HUES64 (cell line): ENCODE data around the gene LBR.

Experiments
- H3K27ac ChIP-seq: 2 replicates; pipeline ENCODE4 v1.7.0; 2013; ENCODE audit warnings: low read depth, low read length, inconsistent platforms
- H3K27me3 ChIP-seq: 2 replicates; pipeline ENCODE4 v1.6.1; 2013; ENCODE audit warnings: mild to moderate bottlenecking, low read length; ENCODE audit not compliant: insufficient read depth
- H3K36me3 ChIP-seq: 2 replicates; pipeline ENCODE4 v1.6.1; 2013; ENCODE audit warnings: mild to moderate bottlenecking, low read length; ENCODE audit not compliant: insufficient read depth
- H3K4me1 ChIP-seq: 2 replicates; pipeline ENCODE4 v1.6.1; 2013; ENCODE audit warnings: mild to moderate bottlenecking, low read length, moderate library complexity; ENCODE audit not compliant: insufficient read depth
- H3K4me3 ChIP-seq: 2 replicates; pipeline ENCODE4 v1.5.1; 2013; ENCODE audit warnings: mild to moderate bottlenecking, low read length, moderate library complexity
- H3K9ac ChIP-seq: 2 replicates; pipeline ENCODE4 v1.6.1; 2013; ENCODE audit warnings: mild to moderate bottlenecking, low read depth, low read length
- H3K9me3 ChIP-seq: 2 replicates; pipeline ENCODE4 v1.6.1; 2013; ENCODE audit warnings: low read depth, low read length; ENCODE audit not compliant: insufficient read depth
- WGBS: fragments of 150-250, 120-280 bp; methylation state at CpG from one replicate; pipeline ENCODE4 v1.1.7; 2013; ENCODE audit warnings: missing lambda C conversion rate; 5-methylcytosine and 5-hydroxymethylcytosine counted together

LBR gene

DNA sequence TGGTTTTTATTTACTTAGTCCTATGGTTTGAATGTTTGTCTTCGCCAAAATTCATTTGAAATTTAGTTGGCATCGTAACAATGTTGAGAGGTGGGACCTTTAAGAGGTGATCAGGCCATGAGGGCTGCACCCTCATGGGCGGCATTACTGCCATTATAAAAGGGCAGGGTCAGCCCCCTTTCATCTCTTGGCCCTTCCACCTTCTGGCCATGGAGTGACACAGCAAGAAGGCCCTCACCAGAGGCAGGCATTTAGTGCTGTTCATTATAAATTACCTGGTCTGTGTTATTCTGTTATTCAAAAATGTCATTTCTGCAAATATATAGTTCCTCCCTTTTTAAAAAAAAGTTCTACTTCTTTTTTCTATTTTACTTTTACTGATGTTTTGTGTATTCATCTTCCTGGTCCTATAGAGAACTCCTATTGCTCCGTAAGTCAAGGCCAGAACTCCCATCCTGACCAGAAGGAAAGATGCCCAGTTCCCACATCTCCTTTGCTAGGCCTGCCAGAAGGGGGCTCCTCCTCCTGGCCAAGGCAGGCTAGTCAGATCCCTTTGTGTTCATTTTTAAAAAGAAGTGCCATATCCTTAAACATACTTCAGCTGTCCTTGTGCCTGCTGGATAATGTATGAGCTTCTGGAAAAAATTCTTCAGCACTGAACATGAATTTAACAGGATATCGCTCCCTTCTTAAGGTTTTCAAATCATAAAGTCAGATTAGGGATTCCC lies 10.0 kb upstream of the LBR start:
- no peaks in the 10 kb centered on the region for H3K27me3 ChIP-seq
- WGBS: 92% methylated on average over 5 of the region's 5 CpGs
- H3K9ac ChIP-seq: no peak overlapping the region
- H3K27ac ChIP-seq: no peak overlapping the region
- no peaks in the 10 kb centered on the region for H3K9me3 ChIP-seq
- H3K4me3 ChIP-seq: no peak overlapping the region
- H3K36me3 ChIP-seq: no peaks in the 10 kb centered on the region
- no peaks in the 10 kb centered on the region for H3K4me1 ChIP-seq

DNA sequence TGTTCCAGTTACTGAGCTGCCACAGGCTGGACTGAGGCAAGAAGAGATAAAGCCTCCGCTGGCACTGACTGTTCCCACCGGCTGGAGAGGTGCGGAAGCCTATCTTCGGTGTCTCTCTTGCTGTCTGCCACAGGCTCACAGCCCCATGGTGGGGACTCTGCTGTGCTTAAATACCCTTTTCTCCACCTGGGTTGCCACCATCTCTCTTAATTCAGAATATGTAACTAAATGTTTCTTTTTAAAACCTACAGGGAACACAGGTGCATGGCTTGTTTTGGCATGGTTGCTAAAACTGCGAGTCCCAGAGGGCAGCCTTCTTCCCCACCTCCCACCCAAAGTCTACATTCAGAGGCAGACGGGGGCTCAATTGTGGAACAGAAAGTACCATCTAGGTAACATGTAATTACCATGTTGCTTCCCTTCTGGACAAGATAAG lies 8.1 kb upstream of the LBR start:
- H3K4me1 ChIP-seq: no peaks in the 10 kb centered on the region

GRCh38 chr1:225435487-225435886 lies 7.6 kb upstream of the LBR start:
- H3K9ac ChIP-seq: no peak overlapping the region
- H3K27me3 ChIP-seq: no peaks in the 10 kb centered on the region
- H3K9me3 ChIP-seq: peaks cover 6% of the 10 kb centered on the region
- no peaks in the 10 kb centered on the region for H3K4me1 ChIP-seq
- H3K27ac ChIP-seq: no peak overlapping the region
- no CpG with 5 or more reads among the region's 1 CpG for WGBS
- H3K36me3 ChIP-seq: no peaks in the 10 kb centered on the region
- no peak overlapping the region for H3K4me3 ChIP-seq

More for the DNA sequence above, 8.1 kb upstream of the LBR start:
- H3K9me3 ChIP-seq: 0 out of 2 replicates have a peak, but pooled peaks cover 2% of the 10 kb centered on the region
- no peaks in the 10 kb centered on the region for H3K36me3 ChIP-seq
- H3K27me3 ChIP-seq: no peaks in the 10 kb centered on the region
- no peak overlapping the region for H3K9ac ChIP-seq
- WGBS: 81% methylated on average over 6 of the region's 6 CpGs
- no peak overlapping the region for H3K27ac ChIP-seq
- no peak overlapping the region for H3K4me3 ChIP-seq

DNA sequence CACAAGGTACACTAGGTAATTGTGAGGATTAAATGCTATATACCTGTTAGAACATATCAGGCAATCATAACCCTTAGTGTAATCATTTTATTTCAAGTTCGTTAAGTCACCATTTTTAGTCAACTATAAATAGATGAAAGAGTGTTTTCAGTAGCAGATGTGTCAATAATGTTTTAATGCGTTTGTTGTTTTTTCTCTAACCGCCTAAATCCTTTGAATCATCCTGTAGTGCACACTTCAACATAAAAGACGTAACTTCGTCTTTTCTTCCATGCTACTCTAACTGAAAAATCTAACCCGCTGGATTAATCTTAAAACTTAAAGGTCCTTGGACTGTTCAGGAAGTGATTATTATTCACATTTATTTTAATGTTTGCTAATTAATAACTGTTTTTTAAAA lies 7.2 kb upstream of the LBR start:
- Histone ChIP-seq H3K27ac (no peak overlapping the region), H3K4me3 (no peak overlapping the region), H3K36me3 (no peaks in the 10 kb centered on the region), H3K9me3 (peaks cover 7% of the 10 kb centered on the region), H3K9ac (no peak overlapping the region), H3K4me1 (peaks cover 1% of the 10 kb centered on the region; the same call in 1 of the 2 replicates), H3K27me3 (no peaks in the 10 kb centered on the region)
- WGBS: 78% methylated on average over 5 of the region's 6 CpGs

DNA sequence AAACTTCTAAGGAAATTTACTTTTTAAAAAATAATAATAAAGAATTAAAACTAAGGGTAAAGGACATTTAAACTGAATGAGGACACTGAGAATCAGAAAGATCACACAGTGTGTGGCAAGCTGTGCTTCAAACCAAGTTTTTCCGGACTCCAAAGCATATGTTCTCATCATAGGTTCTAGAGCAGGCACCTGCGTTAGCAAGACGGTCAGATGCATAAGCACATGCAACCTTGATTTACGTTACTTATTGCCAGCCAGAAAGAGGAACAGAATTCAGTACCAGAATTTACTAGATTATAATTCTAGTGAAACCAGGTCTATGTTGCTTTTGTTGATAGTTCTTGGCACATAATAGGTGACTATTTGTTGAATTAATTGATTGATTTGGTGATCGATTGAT lies 6.2 kb upstream of the LBR start:
- no peak overlapping the region for H3K27ac ChIP-seq
- no peak overlapping the region for H3K9ac ChIP-seq
- 95% methylated on average over 5 of the region's 5 CpGs for WGBS
- peaks cover 7% of the 10 kb centered on the region for H3K9me3 ChIP-seq
- no peaks in the 10 kb centered on the region for H3K36me3 ChIP-seq
- H3K4me1 ChIP-seq: peaks cover 6% of the 10 kb centered on the region; the same call in 1 of the 2 replicates
- H3K4me3 ChIP-seq: no peak overlapping the region
- H3K27me3 ChIP-seq: peaks cover 6% of the 10 kb centered on the region

GRCh38 chr1:225431081-225431863 lies 3.4 kb upstream of the LBR start:
- peaks cover 7% of the 10 kb centered on the region for H3K9me3 ChIP-seq
- no peak overlapping the region for H3K4me3 ChIP-seq
- peaks cover 20% of the 10 kb centered on the region for H3K27me3 ChIP-seq
- 95% methylated on average over 36 of the region's 36 CpGs for WGBS
- H3K4me1 ChIP-seq: peaks cover 12% of the 10 kb centered on the region
- no peak overlapping the region for H3K27ac ChIP-seq
- H3K36me3 ChIP-seq: no peaks in the 10 kb centered on the region
- H3K9ac ChIP-seq: no peak overlapping the region

DNA sequence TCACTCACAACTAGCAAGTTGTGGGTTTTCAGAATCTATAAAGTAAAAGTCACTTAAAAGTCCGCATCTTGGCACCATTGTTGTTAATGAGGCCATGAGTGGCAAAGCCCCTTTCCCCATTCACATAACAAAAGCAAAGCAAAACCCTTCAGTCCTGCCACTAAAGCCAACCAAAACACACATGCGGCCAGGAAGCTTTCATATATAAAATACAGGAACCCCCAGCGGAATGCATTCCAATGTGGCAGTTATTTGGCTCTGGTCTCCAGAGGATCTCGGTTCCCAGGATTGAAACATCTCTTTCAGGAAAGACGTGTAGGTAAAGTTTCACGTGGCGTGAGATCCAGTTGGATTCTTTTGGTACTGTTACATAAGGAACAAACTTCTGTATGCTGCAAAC lies 2.5 kb upstream of the LBR start:
- H3K4me3 ChIP-seq: no peak overlapping the region
- WGBS: 62% methylated on average over 7 of the region's 7 CpGs
- H3K4me1 ChIP-seq: peaks cover 22% of the 10 kb centered on the region
- H3K27ac ChIP-seq: no peak overlapping the region
- no peak overlapping the region for H3K9ac ChIP-seq
- no peaks in the 10 kb centered on the region for H3K36me3 ChIP-seq
- H3K27me3 ChIP-seq: peaks cover 25% of the 10 kb centered on the region
- peaks cover 7% of the 10 kb centered on the region for H3K9me3 ChIP-seq

DNA sequence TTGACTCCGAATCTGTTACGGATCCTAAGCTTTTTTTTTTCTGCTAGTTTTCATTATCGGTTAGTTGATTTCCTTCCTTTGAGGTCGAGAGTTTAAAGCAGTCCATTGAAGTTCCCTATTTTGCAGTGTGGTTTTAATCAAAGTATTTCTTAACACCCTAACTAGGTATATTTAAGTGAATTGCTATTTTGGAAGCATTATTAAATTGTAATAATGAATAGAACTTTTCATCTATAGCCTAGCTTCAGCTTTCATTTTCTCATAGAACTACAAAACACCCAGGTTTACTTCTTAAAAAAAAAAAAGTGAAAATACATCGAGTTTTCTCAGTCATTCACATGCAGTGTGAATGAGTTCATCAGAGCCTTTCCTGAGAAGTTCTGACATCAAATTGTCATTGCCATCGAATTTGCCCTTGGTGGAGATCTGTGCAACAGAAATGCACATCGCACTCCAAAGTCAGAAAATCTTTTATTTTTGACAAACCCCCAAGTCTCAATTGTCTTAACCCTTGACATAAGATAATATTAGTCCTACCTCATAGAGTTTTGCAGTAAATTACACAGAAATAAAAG lies 1.1 kb upstream of the LBR start:
- H3K9me3 ChIP-seq: peaks cover 7% of the 10 kb centered on the region
- peaks cover 35% of the 10 kb centered on the region for H3K4me1 ChIP-seq
- no peaks in the 10 kb centered on the region for H3K36me3 ChIP-seq
- peak overlapping the region; percentile 91 for H3K4me3 ChIP-seq
- peak overlapping the region; percentile 88; the same call in 1 of the 2 replicates for H3K27ac ChIP-seq
- WGBS: 28% methylated on average over 6 of the region's 7 CpGs
- H3K27me3 ChIP-seq: peaks cover 25% of the 10 kb centered on the region
- H3K9ac ChIP-seq: peak overlapping the region; percentile 90

DNA sequence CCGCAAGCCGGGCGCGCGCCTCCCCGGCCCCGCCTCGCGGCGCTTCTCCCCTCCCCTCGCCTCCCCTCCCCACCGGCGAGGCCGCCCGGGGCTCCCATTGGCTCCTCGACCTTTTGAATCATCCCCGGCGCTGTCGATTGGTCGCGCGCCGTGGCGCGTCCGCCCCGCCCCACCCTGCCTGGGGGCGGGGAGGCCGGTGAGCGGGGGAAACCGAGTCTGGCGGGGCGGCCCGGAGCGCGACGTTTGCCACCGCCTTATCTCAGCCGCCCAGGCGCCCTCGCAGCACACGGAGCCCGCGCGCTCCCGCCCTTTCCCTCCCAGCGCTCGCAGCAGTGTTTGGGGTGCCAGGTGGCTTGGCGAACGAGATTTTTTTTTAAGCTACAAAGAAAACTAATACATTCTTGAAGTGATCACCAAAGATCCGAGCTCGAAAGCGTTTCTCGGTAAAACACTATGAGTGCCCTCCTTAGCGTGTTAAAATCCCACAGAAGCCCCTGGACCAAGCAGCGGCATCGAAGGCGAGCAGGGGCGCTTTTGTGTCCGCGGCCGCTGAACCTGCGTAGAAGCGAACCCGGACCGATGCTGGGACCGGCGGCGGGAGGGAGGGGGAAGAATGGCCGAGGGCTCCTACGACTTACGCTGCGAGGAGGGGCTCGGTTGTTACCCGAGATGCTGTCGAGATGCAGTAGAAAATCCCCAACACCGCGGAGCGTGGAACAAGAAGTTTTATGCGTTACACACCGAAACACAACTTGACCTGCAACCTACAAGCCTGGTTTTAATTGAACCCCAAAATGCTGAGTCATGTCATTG lies 436 bp upstream of the LBR start:
- H3K4me1 ChIP-seq: peaks cover 41% of the 10 kb centered on the region
- H3K27ac ChIP-seq: peak overlapping the region; percentile 88
- H3K4me3 ChIP-seq: peak overlapping the region; percentile 91
- under 1% methylated on average over 81 of the region's 81 CpGs for WGBS
- no peaks in the 10 kb centered on the region for H3K36me3 ChIP-seq
- peaks cover 25% of the 10 kb centered on the region for H3K27me3 ChIP-seq
- peak overlapping the region; percentile 90 for H3K9ac ChIP-seq
- H3K9me3 ChIP-seq: peaks cover 7% of the 10 kb centered on the region

- peaks cover 25% of the 10 kb centered on the region for H3K27me3 ChIP-seq
- 3% methylated on average over 36 of the region's 36 CpGs for WGBS
- H3K9ac ChIP-seq: peak overlapping the region; percentile 75
- H3K9me3 ChIP-seq: peaks cover 7% of the 10 kb centered on the region
- peak overlapping the region; percentile 91 for H3K4me3 ChIP-seq
- peaks cover 41% of the 10 kb centered on the region for H3K4me1 ChIP-seq
- no peak overlapping the region for H3K27ac ChIP-seq
- peaks cover 14% of the 10 kb centered on the region for H3K36me3 ChIP-seq
Measured at GRCh38 chr1:225426395-225427234, 1.2 kb downstream of the LBR start.
